Bronchial epithelial cell (primary cell): ENCODE results near the gene XIST. TPM values are rescaled to one million over a fixed set of nuclear protein-coding genes. Genes with fewer than 3 reads are reported as not detected.
"Not testable (repeated sequence)": the region's sequence is repeated elsewhere in the genome, so short reads cannot be mapped to it uniquely, and the experiment has no call there.

Experiments
- DNase-seq: peaks from one replicate; pipeline ENCODE4 v3.0.0-alpha.2; 2010; ENCODE audit warnings: low read depth
- FAIRE-seq: peaks from 2 replicates; lab custom pipeline; 2011; peaks lifted over from hg19 to GRCh38; lab: Jason Lieb, UNC
- H3K27me3 ChIP-seq: 2 replicates; pipeline ENCODE4 v1.5.1; 2011; ENCODE audit warnings: low read length; ENCODE audit not compliant: control insufficient read depth, insufficient read depth
- H3K36me3 ChIP-seq: 2 replicates; pipeline ENCODE4 v1.5.1; 2011; ENCODE audit warnings: low read length; ENCODE audit not compliant: control insufficient read depth, insufficient read depth
- H3K4me3 ChIP-seq: 2 replicates; pipeline ENCODE4 v1.5.1; 2011; ENCODE audit warnings: mild to moderate bottlenecking, low read depth, low read length, control low read depth
- CTCF ChIP-seq: IDR thresholded peaks from 2 replicates; pipeline ENCODE4 v1.5.1; 2011; ENCODE audit warnings: mild to moderate bottlenecking, moderate library complexity, low read length, control low read depth, inconsistent platforms; ENCODE audit not compliant: insufficient read depth, severe bottlenecking
- total RNA-seq: library from RNA; depleted of rRNA; stranded (reverse); fragments of >200 nt; gene quantifications from 2 replicates; pipeline ENCODE4 v1.2.1, GENCODE V29; 2014

Gene XIST
- 0.26 and 64.9 TPM in 2 replicates for total RNA-seq

DNA sequence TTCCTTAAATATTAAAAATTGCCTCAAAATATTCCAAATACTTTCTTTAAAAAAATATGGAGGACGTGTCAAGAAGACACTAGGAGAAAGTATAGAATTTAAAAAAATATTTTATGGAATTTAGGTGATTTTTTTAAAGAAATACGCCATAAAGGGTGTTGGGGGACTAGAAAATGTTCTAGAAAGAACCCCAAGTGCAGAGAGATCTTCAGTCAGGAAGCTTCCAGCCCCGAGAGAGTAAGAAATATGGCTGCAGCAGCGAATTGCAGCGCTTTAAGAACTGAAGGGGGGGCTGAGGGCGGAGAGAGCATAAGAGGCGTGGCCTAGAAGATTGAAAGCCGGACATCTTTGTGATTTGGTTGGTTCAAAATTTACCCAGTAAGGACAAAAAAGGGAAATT lies at the start of gene XIST:
Gene XIST (minus strand): TSS at position 248 of the 400 bp plus-strand sequence.
- Histone ChIP-seq H3K27me3 (no peaks in the 10 kb centered on the region), H3K4me3 (no peak within 1 kb of the TSS), H3K36me3 (no peaks in the 10 kb centered on the region)
- FAIRE-seq (no peak), DNase-seq (no peak)
- TF ChIP-seq CTCF, result no peak

- H3K36me3 ChIP-seq, FAIRE-seq, H3K27me3 ChIP-seq, H3K4me3 ChIP-seq, DNase-seq: not testable (repeated sequence)
These were observed 45.8 kb upstream of the XIST start for GRCh38 chrX:73898315-73898714.

- DNase-seq, H3K27me3 ChIP-seq, FAIRE-seq, H3K36me3 ChIP-seq, H3K4me3 ChIP-seq: not testable (repeated sequence)
These were observed 40.1 kb upstream of the XIST start for GRCh38 chrX:73892515-73893090.

GRCh38 chrX:73882260-73882659 lies 29.7 kb upstream of the XIST start:
- H3K36me3 ChIP-seq, DNase-seq, H3K27me3 ChIP-seq, H3K4me3 ChIP-seq, FAIRE-seq: not testable (repeated sequence)

DNA sequence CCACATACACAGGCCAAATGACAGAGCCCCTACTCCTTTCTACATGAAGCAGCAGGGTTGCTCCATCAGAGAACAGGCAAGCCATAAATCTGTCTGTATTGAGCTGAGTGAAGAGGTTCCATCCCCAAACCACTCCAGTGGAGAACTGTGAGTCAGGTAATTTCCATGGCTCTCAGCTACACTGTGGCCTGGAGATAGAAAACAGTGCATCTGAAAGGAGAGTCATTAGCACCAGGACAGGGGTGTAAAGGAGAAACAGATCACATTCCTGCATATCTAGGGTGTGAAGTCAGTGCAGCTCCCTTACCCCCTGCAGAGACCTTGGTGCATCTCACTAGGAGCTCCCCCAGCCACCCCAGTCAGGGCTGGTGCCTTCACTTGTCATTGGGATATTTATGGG lies 25.2 kb upstream of the XIST start:
- FAIRE-seq (peak; percentile 32), DNase-seq (no peak)
- Histone ChIP-seq H3K36me3 (no peaks in the 10 kb centered on the region), H3K27me3 (no peaks in the 10 kb centered on the region), H3K4me3 (no peak overlapping the region)
- TF ChIP-seq CTCF, result no peak

- Histone ChIP-seq H3K4me3 (no peak overlapping the region), H3K27me3 (no peaks in the 10 kb centered on the region), H3K36me3 (no peaks in the 10 kb centered on the region)
- TF ChIP-seq CTCF, result no peak
- FAIRE-seq (no peak), DNase-seq (peak; percentile 67)
These were observed 24.4 kb upstream of the XIST start for GRCh38 chrX:73876911-73877310.

DNA sequence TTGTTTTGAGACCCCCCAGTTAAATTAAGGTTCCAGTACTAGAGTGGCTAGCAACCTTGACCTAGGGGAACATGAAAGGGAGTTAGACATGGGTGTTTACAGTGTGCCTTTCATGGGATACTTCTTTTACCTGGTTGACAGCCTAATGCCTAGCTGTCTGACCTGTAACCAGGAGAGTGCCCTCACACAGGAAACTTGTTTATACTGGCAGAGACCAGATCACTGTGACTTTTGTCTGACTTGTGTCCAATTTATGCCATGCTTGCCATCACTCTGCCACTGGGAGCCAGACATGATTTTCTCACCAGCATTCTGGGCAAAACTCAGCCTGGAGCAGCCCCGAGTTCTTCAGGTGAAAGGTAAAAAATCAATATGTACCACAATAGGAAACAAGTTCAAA lies 16.4 kb upstream of the XIST start:
- FAIRE-seq, result no peak
- H3K27me3 ChIP-seq, result no peaks in the 10 kb centered on the region
- DNase-seq, result no peak
- H3K36me3 ChIP-seq, result no peaks in the 10 kb centered on the region
- no peak overlapping the region for H3K4me3 ChIP-seq
- TF ChIP-seq CTCF, result no peak
